Measurements from ENCODE around the gene ZDHHC1.

ZDHHC1 gene

DNA sequence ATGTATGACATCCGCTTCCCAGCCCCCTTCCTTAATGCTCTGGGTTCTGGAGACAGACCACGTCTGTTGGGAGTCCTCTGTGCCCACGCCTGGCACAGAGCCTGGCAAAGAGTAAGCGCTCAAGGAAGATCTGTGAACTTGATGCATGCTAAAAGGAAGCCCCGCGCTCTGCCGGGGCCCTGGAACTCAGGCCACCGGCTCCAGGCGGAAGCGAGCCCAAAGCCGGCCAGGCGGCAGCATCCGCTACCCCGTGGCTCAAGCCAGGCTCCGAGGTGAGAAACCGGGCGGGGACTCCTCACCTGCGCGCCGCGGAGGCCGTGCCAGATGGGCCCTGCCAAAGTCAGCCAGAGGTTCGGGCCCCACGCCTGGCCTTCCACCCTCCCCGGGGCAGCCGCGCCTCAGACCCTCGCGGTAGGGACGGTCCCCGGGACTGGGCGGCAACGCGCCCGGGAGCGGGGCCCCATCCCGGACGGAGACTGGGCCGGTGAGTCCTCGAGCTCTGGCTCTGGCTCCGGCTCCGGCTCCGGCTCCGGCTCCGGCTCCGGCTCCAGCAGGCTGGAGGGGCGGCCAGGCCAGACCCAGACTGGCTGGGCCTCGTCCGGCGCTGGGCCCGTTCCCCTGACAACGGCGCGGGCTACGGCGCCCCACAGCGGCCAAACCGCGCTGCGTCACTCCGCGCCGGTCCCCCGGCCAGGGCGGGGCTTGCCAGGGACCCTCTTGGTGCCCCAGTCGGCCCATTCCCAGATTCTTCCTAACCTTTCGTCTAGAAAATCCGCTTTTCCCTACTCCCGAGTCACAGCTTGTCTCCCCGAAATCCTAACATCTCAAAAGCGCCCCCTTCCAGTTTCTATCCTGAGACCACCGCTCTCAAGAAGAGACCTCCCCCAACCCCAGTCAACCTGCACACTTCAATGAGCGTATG, at the start of gene ZDHHC1:
TSS of gene ZDHHC1 (minus strand) at position 606 of the 922 bp plus-strand sequence. CDS start 8,702 bp downstream, outside the sequence.
- peak; percentile 81 for DNase-seq

DNA sequence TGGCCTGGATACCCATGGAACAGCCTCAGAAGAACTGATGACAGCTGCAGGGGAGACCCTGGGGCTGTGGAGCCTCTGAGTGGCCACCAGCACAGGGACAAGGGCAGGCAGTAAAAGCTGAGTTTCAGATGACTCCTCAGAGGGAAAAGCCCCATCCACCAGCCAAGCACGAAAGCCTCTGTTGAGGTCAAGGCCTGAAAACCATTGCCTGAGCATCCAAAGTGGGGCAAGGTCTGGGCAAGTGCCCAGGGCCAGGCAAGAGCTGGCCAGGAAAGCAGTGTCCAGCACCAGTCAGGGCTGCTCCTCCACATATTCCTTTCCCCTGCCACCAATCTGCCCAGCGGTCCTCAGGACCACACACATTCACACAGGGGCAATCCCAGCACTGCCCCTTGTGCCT, 48.3 kb upstream of the ZDHHC1 start:
- no peak for DNase-seq

DNA sequence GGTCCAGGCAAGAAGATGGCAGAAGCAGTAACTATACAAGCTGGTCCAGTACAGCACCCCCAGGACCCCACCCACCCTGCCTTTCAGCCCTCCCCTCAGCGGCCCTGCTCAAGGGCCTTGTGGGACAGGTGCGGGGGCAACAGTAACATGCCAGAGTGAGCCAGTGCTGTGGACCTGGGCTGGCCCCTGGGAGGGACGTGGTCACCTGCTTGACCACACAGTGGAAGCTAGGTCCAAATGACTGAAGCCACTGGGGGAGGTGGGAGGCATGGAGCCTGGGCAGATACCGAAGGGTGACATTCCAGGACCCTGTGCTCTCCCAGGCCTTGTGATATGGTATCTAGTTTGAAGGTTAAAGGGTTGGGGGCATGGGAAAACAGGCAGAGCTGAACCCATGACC, 47.4 kb upstream of the ZDHHC1 start:
- no peak for DNase-seq

GRCh38 chr16:67463059-67463458, 46.8 kb upstream of the ZDHHC1 start:
- no peak for DNase-seq

- DNase-seq: no peak
These were observed 46.0 kb upstream of the ZDHHC1 start for GRCh38 chr16:67462279-67462655.

- no peak for DNase-seq
These were observed 45.5 kb upstream of the ZDHHC1 start for GRCh38 chr16:67461600-67462278.

DNA sequence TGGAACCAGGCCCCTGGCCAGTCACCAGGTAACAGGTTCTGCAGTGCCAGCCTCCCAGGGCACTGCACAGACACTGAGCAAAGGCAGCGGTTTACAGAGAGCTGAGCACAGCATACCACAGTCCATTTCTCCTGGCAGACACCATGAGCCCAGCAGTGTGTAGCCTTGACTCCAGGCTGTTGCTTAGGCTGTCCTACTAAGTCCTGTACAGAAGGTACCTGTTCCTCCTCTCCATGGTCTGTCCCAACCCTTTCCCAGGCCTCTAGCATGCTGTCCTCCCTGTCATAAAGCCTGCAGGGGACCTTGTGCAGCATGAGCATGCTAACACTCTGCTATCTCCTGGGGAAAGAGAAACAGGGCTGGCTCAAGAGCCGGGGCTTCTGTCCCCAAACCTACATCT, 44.7 kb upstream of the ZDHHC1 start:
- DNase-seq: no peak

DNA sequence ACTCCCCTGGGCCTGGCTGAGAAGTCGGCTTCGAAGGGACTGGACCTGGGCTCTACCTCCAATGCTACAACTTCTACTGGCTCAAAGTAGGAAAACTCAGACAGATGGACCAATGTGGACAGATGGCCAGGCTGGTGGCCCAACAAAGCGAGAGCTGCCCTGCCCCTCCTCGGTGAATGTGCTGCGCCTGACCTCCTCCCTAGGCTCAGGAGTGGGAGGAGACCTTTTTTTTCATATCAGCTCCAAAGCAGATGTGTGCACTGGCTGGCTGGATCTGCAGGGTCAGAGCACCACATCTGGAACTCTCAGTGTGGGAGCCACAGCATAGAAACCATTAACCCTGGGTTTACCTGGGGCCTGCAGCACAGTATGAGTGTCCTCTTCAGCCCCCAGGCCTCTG, 43.9 kb upstream of the ZDHHC1 start:
- no peak for DNase-seq

GRCh38 chr16:67459861-67460150, 43.5 kb upstream of the ZDHHC1 start:
- DNase-seq: no peak

GRCh38 chr16:67459066-67459860, 43.0 kb upstream of the ZDHHC1 start:
- no peak for DNase-seq

DNA sequence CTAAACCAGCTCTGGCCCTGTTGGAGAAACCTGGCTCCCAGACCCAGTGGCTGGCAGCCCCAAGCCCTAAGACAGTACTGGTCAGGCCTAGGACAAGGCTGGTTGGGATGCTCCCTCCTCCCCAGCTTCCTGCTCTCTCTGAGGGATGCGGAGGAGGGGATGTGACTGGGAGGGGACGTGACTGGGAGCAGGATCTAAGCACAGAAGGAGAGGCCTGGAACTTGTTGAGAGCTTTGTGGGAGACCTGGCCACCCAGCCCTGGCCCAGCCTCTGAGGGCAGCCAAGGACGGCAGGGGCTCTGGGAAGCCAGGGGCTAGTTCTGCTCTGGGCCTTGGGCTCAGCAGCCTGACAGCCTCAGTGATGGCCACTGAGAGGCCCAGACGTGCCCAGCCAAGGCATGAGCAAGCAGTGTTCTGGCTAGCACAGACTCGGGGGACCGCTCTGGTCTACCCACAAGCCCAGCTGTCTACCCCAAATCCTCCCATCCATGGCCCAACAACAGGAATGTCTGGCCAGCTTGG, 41.9 kb upstream of the ZDHHC1 start:
- no peak for DNase-seq

- no peak for DNase-seq
These were observed 41.3 kb upstream of the ZDHHC1 start for GRCh38 chr16:67457611-67458010.

DNA sequence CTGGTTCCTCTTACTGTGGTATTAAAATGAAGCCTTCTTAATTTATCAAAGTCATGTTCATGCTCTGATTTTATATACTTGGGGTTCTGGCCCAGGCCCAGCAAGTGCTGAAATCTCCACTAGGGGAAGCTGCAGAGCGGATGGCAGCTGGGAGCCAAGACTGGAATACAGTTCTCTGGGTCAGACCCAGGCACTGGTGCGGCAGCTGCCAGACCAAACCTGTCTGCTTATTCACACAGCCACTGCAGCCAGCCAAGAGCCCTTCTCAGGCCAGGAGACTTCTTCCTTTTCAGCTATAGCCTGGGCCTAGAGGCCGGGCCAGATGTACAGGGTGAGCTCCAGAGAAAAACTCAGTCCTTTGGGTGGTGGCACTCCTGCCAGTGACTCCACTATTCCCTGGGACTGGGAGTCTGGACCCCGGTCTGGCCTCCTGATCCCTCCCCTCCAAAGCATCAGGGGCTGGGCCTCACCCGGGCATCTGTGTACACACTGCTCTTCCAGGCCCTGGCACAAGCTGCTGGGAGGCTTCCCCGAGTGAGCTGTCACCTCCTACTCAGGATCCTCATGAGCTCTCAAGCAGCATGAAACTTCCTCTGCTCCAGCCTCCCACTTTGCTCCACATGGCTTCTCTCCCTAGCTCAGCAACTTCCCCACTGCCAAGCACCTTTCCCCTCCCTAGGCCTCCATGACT, 40.3 kb upstream of the ZDHHC1 start:
- no peak for DNase-seq

DNA sequence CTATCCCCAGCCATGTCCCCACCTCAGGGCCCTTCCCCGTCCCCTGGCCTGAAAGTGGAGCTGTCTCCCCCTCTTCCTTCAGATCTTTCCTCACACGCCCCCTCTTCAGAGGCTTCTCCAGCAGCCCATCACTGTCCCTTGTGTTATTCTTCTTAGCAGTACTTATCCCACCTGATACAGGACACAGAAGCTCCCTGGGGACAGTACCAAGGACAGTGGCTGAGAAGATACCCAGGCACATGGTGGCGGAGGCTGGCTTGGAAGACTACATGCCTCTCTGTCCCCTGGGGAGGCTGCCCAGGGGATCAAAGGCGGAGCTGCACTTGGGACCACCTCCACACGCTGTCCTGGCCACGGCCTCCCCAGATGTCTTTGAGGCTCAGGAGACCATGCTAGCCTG, 38.6 kb upstream of the ZDHHC1 start:
- no peak for DNase-seq

DNA sequence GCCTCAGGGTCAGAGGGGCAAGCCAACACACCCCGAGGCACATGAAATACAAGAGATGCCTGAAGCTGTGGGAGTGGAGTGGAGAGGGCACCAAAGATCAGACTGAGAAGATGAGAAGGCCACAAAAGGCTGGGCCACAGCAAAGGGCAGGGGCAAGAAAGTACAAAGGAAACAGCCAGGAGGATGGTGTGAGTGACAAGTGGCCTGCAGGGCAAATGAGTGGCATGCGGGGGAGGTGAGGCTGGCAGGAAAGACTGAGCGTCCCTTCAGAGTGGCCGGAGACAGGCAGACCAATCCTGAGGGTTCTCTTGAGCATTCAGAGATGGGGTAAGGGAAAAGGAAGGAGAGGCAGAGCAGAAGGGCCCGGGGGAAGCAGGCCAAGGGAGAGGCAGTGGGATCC, 37.8 kb upstream of the ZDHHC1 start:
- no peak for DNase-seq

GRCh38 chr16:67451704-67452435, 35.6 kb upstream of the ZDHHC1 start:
- DNase-seq: no peak

GRCh38 chr16:67451061-67451703, 34.9 kb upstream of the ZDHHC1 start:
- DNase-seq: no peak

DNA sequence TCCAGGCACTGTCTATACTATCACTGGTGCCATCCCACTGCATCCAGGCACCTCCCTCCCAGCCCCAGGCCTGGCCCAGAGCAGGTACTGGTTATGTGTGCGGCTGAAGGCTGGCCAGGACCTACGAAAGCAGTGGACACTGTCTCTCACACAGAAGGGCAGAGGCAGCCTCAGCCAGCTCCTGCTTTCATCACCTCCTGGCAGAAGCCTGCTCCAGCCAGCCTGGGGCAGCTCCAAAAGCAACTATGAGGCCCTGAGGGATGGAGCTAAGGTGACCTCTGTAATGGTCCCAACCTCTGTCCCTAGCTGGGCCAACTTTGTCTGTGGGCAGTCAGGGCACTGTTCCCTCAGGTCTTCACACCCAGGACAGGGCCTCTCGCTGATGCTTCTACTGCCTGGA, 33.5 kb upstream of the ZDHHC1 start:
- no peak for DNase-seq

- no peak for DNase-seq
These were observed 33.1 kb upstream of the ZDHHC1 start for GRCh38 chr16:67449336-67449735.

GRCh38 chr16:67448580-67448979, 32.3 kb upstream of the ZDHHC1 start:
- no peak for DNase-seq

- DNase-seq: peak; percentile 83
These were observed 31.3 kb upstream of the ZDHHC1 start for GRCh38 chr16:67447508-67448076.

All from activated effector memory CD4-positive, alpha-beta T cell treated with anti-CD3 and anti-CD28 coated beads, Interleukin-2, amount 50 U/mL, for 16 hours (primary cell).